SIG-M5 treated with dmso at 0.1 percent for 504 hours (cell line): ENCODE results near the gene ITPR2.

Source experiments
- DNase-seq: peaks from one replicate; lab custom pipeline; 2025; ENCODE audit not compliant: unreplicated experiment; lab: John Stamatoyannopoulos, UW

Gene ITPR2

GRCh38 chr12:26711072-26711471, 121.9 kb downstream of the ITPR2 start:
- DNase-seq: no peak

GRCh38 chr12:26705851-26706250, 127.1 kb downstream of the ITPR2 start:
- no peak for DNase-seq

GRCh38 chr12:26704684-26705460, 128.1 kb downstream of the ITPR2 start:
- DNase-seq: peak; percentile 52

- no peak for DNase-seq
These were observed 128.8 kb downstream of the ITPR2 start for GRCh38 chr12:26704214-26704613.

GRCh38 chr12:26702741-26703140, 130.3 kb downstream of the ITPR2 start:
- no peak for DNase-seq

- DNase-seq: peak; percentile 73
These were observed 131.3 kb downstream of the ITPR2 start for GRCh38 chr12:26701604-26702215.

GRCh38 chr12:26700430-26700829, 132.6 kb downstream of the ITPR2 start:
- peak; percentile 65 for DNase-seq

GRCh38 chr12:26699237-26699636, 133.8 kb downstream of the ITPR2 start:
- DNase-seq: no peak

- no peak for DNase-seq
These were observed 134.8 kb downstream of the ITPR2 start for GRCh38 chr12:26698186-26698585.

- DNase-seq: no peak
These were observed 135.8 kb downstream of the ITPR2 start for GRCh38 chr12:26697217-26697616.

- no peak for DNase-seq
These were observed 136.3 kb downstream of the ITPR2 start for GRCh38 chr12:26696613-26697092.

- no peak for DNase-seq
These were observed 136.9 kb downstream of the ITPR2 start for GRCh38 chr12:26696048-26696612.

GRCh38 chr12:26694402-26694801, 138.6 kb downstream of the ITPR2 start:
- no peak for DNase-seq

- no peak for DNase-seq
These were observed 140.6 kb downstream of the ITPR2 start for GRCh38 chr12:26692407-26692806.

- peak; percentile 33 for DNase-seq
These were observed 141.6 kb downstream of the ITPR2 start for GRCh38 chr12:26691234-26691970.

- no peak for DNase-seq
These were observed 142.4 kb downstream of the ITPR2 start for GRCh38 chr12:26690601-26691000.

- DNase-seq: no peak
These were observed 143.6 kb downstream of the ITPR2 start for GRCh38 chr12:26689281-26689841.

- DNase-seq: no peak
These were observed 144.6 kb downstream of the ITPR2 start for GRCh38 chr12:26688344-26688904.

GRCh38 chr12:26686408-26686807, 146.6 kb downstream of the ITPR2 start:
- DNase-seq: no peak

GRCh38 chr12:26684101-26684500, 148.9 kb downstream of the ITPR2 start:
- no peak for DNase-seq

GRCh38 chr12:26683443-26683842, 149.6 kb downstream of the ITPR2 start:
- DNase-seq: no peak
